ENCODE results near the gene POM121. TPM values are rescaled to one million over a fixed set of nuclear protein-coding genes. Genes with fewer than 3 reads are reported as not detected.
"Not testable (repeated sequence)": the region's sequence is repeated elsewhere in the genome, so short reads cannot be mapped to it uniquely, and the experiment has no call there.

The POM121 gene
- polyA plus RNA-seq, 1 donor (not counting 4 experiments of a cell fraction or from before 2014, with no cell fraction given), result 4.0 TPM

GRCh38 chr7:72942022-72942705 is 17.3 kb downstream of the POM121 start:
- H3K4me1 ChIP-seq (ENCODE audit: control insufficient read depth, extremely low read depth, insufficient read depth, low read length); H3K27me3 ChIP-seq (ENCODE audit: control insufficient read depth, extremely low read depth, insufficient read depth, low read length); H3K9me3 ChIP-seq (ENCODE audit: control insufficient read depth, low read depth, low read length); H3K79me2 ChIP-seq (ENCODE audit: control insufficient read depth, insufficient read depth, low read length); FAIRE-seq; H3K4me2 ChIP-seq (ENCODE audit: control insufficient read depth, extremely low read depth, insufficient read depth, low read depth, low read length); H3K27ac ChIP-seq (ENCODE audit: control insufficient read depth, insufficient read depth, low read length); H2AFZ ChIP-seq (ENCODE audit: control insufficient read depth, low read length); H3K36me3 ChIP-seq (ENCODE audit: control insufficient read depth in 2 of 2, extremely low read depth in 1 of 2, insufficient read depth in 2 of 2, low read length in 2 of 2); dilution Hi-C loops (cut with MboI; ENCODE audit: extremely low pct_ligation_motif_present, low sequenced_read_pairs); H3K4me3 ChIP-seq (ENCODE audit: control insufficient read depth in 2 of 3, extremely low read depth in 1 of 3, insufficient read depth in 2 of 3, low read depth in 1 of 3, low read length in 3 of 3); H4K20me1 ChIP-seq (ENCODE audit: control insufficient read depth, extremely low read depth, insufficient read depth, low read length); H3K9ac ChIP-seq (ENCODE audit: control insufficient read depth, extremely low read depth, insufficient read depth, low read length); H3K9me1 ChIP-seq (ENCODE audit: control insufficient read depth, extremely low read depth, insufficient read depth, low read length); DNase-seq (ENCODE audit: low read depth, low spot score): not testable (repeated sequence)

- dilution Hi-C loops (cut with MboI; ENCODE audit: extremely low pct_ligation_motif_present, low sequenced_read_pairs); H4K20me1 ChIP-seq (ENCODE audit: control insufficient read depth, extremely low read depth, insufficient read depth, low read length); DNase-seq (ENCODE audit: low read depth, low spot score); H3K79me2 ChIP-seq (ENCODE audit: control insufficient read depth, insufficient read depth, low read length); H3K4me1 ChIP-seq (ENCODE audit: control insufficient read depth, extremely low read depth, insufficient read depth, low read length); H3K27ac ChIP-seq (ENCODE audit: control insufficient read depth, insufficient read depth, low read length); H3K9me1 ChIP-seq (ENCODE audit: control insufficient read depth, extremely low read depth, insufficient read depth, low read length); H3K36me3 ChIP-seq (ENCODE audit: control insufficient read depth in 2 of 2, extremely low read depth in 1 of 2, insufficient read depth in 2 of 2, low read length in 2 of 2); H3K27me3 ChIP-seq (ENCODE audit: control insufficient read depth, extremely low read depth, insufficient read depth, low read length); H3K4me3 ChIP-seq (ENCODE audit: control insufficient read depth in 2 of 3, extremely low read depth in 1 of 3, insufficient read depth in 2 of 3, low read depth in 1 of 3, low read length in 3 of 3); H3K4me2 ChIP-seq (ENCODE audit: control insufficient read depth, extremely low read depth, insufficient read depth, low read depth, low read length); FAIRE-seq; H2AFZ ChIP-seq (ENCODE audit: control insufficient read depth, low read length); H3K9me3 ChIP-seq (ENCODE audit: control insufficient read depth, low read depth, low read length); H3K9ac ChIP-seq (ENCODE audit: control insufficient read depth, extremely low read depth, insufficient read depth, low read length): not testable (repeated sequence)
Observed at GRCh38 chr7:72942956-72943355, 18.1 kb downstream of the POM121 start.

DNA sequence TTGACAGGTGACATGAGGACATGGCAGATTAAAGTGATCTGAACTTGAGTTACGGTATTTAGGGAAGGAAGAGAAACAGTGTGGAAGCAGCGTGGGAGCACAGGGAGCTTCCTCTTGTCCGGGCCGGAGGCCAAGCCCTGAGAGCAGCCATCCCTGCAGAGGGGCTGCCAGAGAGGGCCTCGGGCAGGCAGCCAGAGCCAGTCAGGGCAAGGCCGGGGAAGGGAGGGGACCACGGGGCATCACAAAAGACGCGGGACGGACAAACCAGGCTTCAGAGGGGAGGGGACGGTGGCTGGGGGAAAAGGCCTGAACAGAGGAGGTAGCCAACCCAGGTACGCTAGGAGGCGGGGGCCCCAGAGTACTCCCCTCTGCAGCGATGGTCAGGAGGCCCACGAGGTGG is 20.0 kb downstream of the POM121 start:
- DNase-seq (ENCODE audit: low read depth, low spot score); H3K27ac ChIP-seq (ENCODE audit: control insufficient read depth, insufficient read depth, low read length); H3K27me3 ChIP-seq (ENCODE audit: control insufficient read depth, extremely low read depth, insufficient read depth, low read length); H3K9me1 ChIP-seq (ENCODE audit: control insufficient read depth, extremely low read depth, insufficient read depth, low read length); H3K4me3 ChIP-seq (ENCODE audit: control insufficient read depth in 2 of 3, extremely low read depth in 1 of 3, insufficient read depth in 2 of 3, low read depth in 1 of 3, low read length in 3 of 3); dilution Hi-C loops (cut with MboI; ENCODE audit: extremely low pct_ligation_motif_present, low sequenced_read_pairs); H3K4me2 ChIP-seq (ENCODE audit: control insufficient read depth, extremely low read depth, insufficient read depth, low read depth, low read length); H3K79me2 ChIP-seq (ENCODE audit: control insufficient read depth, insufficient read depth, low read length); H3K9ac ChIP-seq (ENCODE audit: control insufficient read depth, extremely low read depth, insufficient read depth, low read length); H2AFZ ChIP-seq (ENCODE audit: control insufficient read depth, low read length); FAIRE-seq; H3K36me3 ChIP-seq (ENCODE audit: control insufficient read depth in 2 of 2, extremely low read depth in 1 of 2, insufficient read depth in 2 of 2, low read length in 2 of 2); H3K9me3 ChIP-seq (ENCODE audit: control insufficient read depth, low read depth, low read length); H3K4me1 ChIP-seq (ENCODE audit: control insufficient read depth, extremely low read depth, insufficient read depth, low read length); H4K20me1 ChIP-seq (ENCODE audit: control insufficient read depth, extremely low read depth, insufficient read depth, low read length): not testable (repeated sequence)

DNA sequence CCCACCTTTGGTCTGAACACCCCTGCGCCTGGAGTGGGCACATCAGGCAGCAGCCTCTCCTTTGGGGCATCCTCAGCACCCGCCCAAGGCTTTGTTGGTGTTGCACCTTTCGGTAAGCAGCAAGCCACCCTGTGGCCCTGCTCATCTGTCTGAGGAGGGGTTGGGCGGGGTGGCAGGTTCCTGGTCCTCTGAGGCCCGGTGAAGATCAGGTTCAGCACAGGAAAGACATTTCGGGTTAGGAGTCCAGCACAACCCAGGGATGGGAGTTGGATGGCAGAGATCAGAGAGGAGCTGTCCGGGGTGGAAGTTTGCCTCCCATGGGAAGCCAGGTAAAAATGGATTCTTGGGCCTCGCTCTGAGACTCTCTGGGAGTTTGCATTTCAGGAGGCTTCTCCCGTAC is 20.7 kb downstream of the POM121 start:
- H3K27me3 ChIP-seq (ENCODE audit: control insufficient read depth, extremely low read depth, insufficient read depth, low read length); H3K9ac ChIP-seq (ENCODE audit: control insufficient read depth, extremely low read depth, insufficient read depth, low read length); H4K20me1 ChIP-seq (ENCODE audit: control insufficient read depth, extremely low read depth, insufficient read depth, low read length); H3K4me3 ChIP-seq (ENCODE audit: control insufficient read depth in 2 of 3, extremely low read depth in 1 of 3, insufficient read depth in 2 of 3, low read depth in 1 of 3, low read length in 3 of 3); H3K9me3 ChIP-seq (ENCODE audit: control insufficient read depth, low read depth, low read length); H3K9me1 ChIP-seq (ENCODE audit: control insufficient read depth, extremely low read depth, insufficient read depth, low read length); H3K36me3 ChIP-seq (ENCODE audit: control insufficient read depth in 2 of 2, extremely low read depth in 1 of 2, insufficient read depth in 2 of 2, low read length in 2 of 2); H3K27ac ChIP-seq (ENCODE audit: control insufficient read depth, insufficient read depth, low read length); H2AFZ ChIP-seq (ENCODE audit: control insufficient read depth, low read length); FAIRE-seq; H3K79me2 ChIP-seq (ENCODE audit: control insufficient read depth, insufficient read depth, low read length); H3K4me2 ChIP-seq (ENCODE audit: control insufficient read depth, extremely low read depth, insufficient read depth, low read depth, low read length); H3K4me1 ChIP-seq (ENCODE audit: control insufficient read depth, extremely low read depth, insufficient read depth, low read length); DNase-seq (ENCODE audit: low read depth, low spot score); dilution Hi-C loops (cut with MboI; ENCODE audit: extremely low pct_ligation_motif_present, low sequenced_read_pairs): not testable (repeated sequence)
